A673 (cell line): ENCODE data around the gene PKD2. TPM values are rescaled to one million over a fixed set of nuclear protein-coding genes. Genes with fewer than 3 reads are reported as not detected.
"Not testable (repeated sequence)": the region's sequence is repeated elsewhere in the genome, so short reads cannot be mapped to it uniquely, and the experiment has no call there.

Experiments used
- BruUV-seq: library from RNA; stranded (reverse); fragments of 400-500 nt; replicated peaks from 2 replicates; lab custom pipeline; 2021; lab: Mats Ljungman, UMichigan
- CTCF ChIA-PET: fragments of 300-600 bp; sonication (Branson Sonifier 250); formaldehyde crosslinking; loops from one replicate; lab custom pipeline; 2022; ENCODE audit warnings: antibody characterized with exemption; lab: Charles Lee
- POLR2A ChIA-PET: fragments of 300-600 bp; sonication (Branson Sonifier 250); formaldehyde crosslinking; loops from one replicate; lab custom pipeline; 2022; ENCODE audit warnings: antibody characterized with exemption; ENCODE audit not compliant: low non-redundant PET; lab: Charles Lee
- DNase-seq: peaks from one replicate; pipeline ENCODE4 v3.0.0-alpha.2; 2015; ENCODE audit warnings: low spot score
- H3K27ac ChIP-seq: fragments of 200-600 bp; sonication (generic); 2 replicates; pipeline ENCODE4 v1.5.1; 2016; ENCODE audit warnings: mixed run types, low read depth, mild to moderate bottlenecking, mixed read lengths, antibody characterized with exemption, low read length; ENCODE audit not compliant: poor library complexity, severe bottlenecking
- H3K27me3 ChIP-seq: fragments of 200-600 bp; sonication (generic); replicated peaks from 2 replicates; pipeline ENCODE4 v1.6.1; 2017; ENCODE audit warnings: mixed run types, low read depth, mild to moderate bottlenecking, mixed read lengths, antibody characterized with exemption, low read length; ENCODE audit not compliant: insufficient read depth, poor library complexity
- H3K36me3 ChIP-seq: fragments of 200-600 bp; sonication (generic); 2 replicates; pipeline ENCODE4 v1.6.1; 2016; ENCODE audit warnings: mixed run types, mild to moderate bottlenecking, mixed read lengths, antibody characterized with exemption, low read length; ENCODE audit not compliant: insufficient read depth, poor library complexity, severe bottlenecking
- H3K4me1 ChIP-seq: fragments of 200-600 bp; sonication (generic); 2 replicates; pipeline ENCODE4 v1.6.1; 2017; ENCODE audit warnings: mixed run types, mild to moderate bottlenecking, mixed read lengths, antibody characterized with exemption, low read length; ENCODE audit not compliant: insufficient read depth, poor library complexity, severe bottlenecking
- H3K4me3 ChIP-seq: fragments of 200-600 bp; sonication (generic); 2 replicates; pipeline ENCODE4 v1.5.1; 2016; ENCODE audit warnings: low read depth, mixed run types, mild to moderate bottlenecking, mixed read lengths, low read length; ENCODE audit not compliant: poor library complexity, severe bottlenecking
- H3K9me3 ChIP-seq: fragments of 200-600 bp; sonication (generic); 2 replicates; pipeline ENCODE4 v1.6.1; 2016; ENCODE audit warnings: mixed run types, low read depth, mild to moderate bottlenecking, mixed read lengths, antibody characterized with exemption, low read length; ENCODE audit not compliant: poor library complexity, severe bottlenecking
- CTCF ChIP-seq: fragments of 300-800, 200-600 bp; sonication (generic); conservative IDR thresholded peaks from 2 replicates; pipeline ENCODE4 v1.5.1; 2017; ENCODE audit warnings: low read depth, mild to moderate bottlenecking, antibody characterized with exemption, low read length, moderate library complexity, mixed read lengths
- EZH2 ChIP-seq: fragments of 200-600 bp; sonication (generic); IDR thresholded peaks from 2 replicates; pipeline ENCODE4 v1.6.1; 2017; ENCODE audit warnings: borderline replicate concordance, low read depth, mild to moderate bottlenecking, mixed read lengths, antibody characterized with exemption, low read length; ENCODE audit not compliant: poor library complexity, severe bottlenecking
- intact Hi-C: fragments of 100-400 bp; cut with micrococcal nuclease; formaldehyde crosslinking; loops from one replicate; pipeline ENCODE4 v1.10.0; 2022; ENCODE audit not compliant: unreplicated experiment
- total RNA-seq: library from RNA; stranded (reverse); gene quantifications from 2 replicates; pipeline ENCODE4 v1.2.3, GENCODE V29; 2021

Gene PKD2
- total RNA-seq, 1 experiment from 2014 or later, result 10.0 TPM

GRCh38 chr4:87989765-87990164 is 17.7 kb upstream of the PKD2 start:
- BruUV-seq, result no TSS peak
- ChIA-PET CTCF (no interaction called here), POLR2A (no interaction called here)
- Histone ChIP-seq H3K27me3 (no peaks in the 10 kb centered on the region), H3K27ac (no peak overlapping the region), H3K4me1 (no peaks in the 10 kb centered on the region), H3K36me3 (no peaks in the 10 kb centered on the region), H3K9me3 (no peaks in the 10 kb centered on the region), H3K4me3 (no peak overlapping the region)
- TF ChIP-seq EZH2, result no peak
- no peak for TF ChIP-seq CTCF
- DNase-seq, result no peak
- intact Hi-C loops, result no loop called here

GRCh38 chr4:87995435-87995834 is 12.0 kb upstream of the PKD2 start:
- no peak for DNase-seq
- Histone ChIP-seq H3K36me3 (no peaks in the 10 kb centered on the region), H3K27ac (no peak overlapping the region), H3K9me3 (no peaks in the 10 kb centered on the region), H3K27me3 (no peaks in the 10 kb centered on the region), H3K4me1 (no peaks in the 10 kb centered on the region), H3K4me3 (no peak overlapping the region)
- TF ChIP-seq EZH2, result no peak
- TF ChIP-seq CTCF, result no peak
- no TSS peak for BruUV-seq
- intact Hi-C loops, result no loop called here
- CTCF ChIA-PET, result no interaction called here
- POLR2A ChIA-PET, result no interaction called here

GRCh38 chr4:87999191-87999691 is 8.2 kb upstream of the PKD2 start:
- H3K36me3 ChIP-seq, H3K4me1 ChIP-seq, H3K27ac ChIP-seq, H3K4me3 ChIP-seq, H3K27me3 ChIP-seq, POLR2A ChIA-PET, DNase-seq, H3K9me3 ChIP-seq, BruUV-seq, CTCF ChIA-PET, intact Hi-C loops: not testable (repeated sequence)

- Histone ChIP-seq H3K27ac (no peak overlapping the region), H3K4me1 (no peaks in the 10 kb centered on the region), H3K36me3 (no peaks in the 10 kb centered on the region), H3K27me3 (no peaks in the 10 kb centered on the region), H3K9me3 (no peaks in the 10 kb centered on the region), H3K4me3 (no peak overlapping the region)
- intact Hi-C loops, result no loop called here
- TF ChIP-seq EZH2, result no peak
- no peak for TF ChIP-seq CTCF
- BruUV-seq, result no TSS peak
- ChIA-PET CTCF (no interaction called here), POLR2A (no interaction called here)
- no peak for DNase-seq
Observed at GRCh38 chr4:88001871-88002270, 5.6 kb upstream of the PKD2 start.
